Non-pigmented ciliary epithelial cell (primary cell): ENCODE data around the gene PROSER3.

Source experiments
- DNase-seq: peaks from one replicate; pipeline ENCODE4 v3.0.0-alpha.2; 2010; ENCODE audit warnings: low read depth

Gene PROSER3

DNA sequence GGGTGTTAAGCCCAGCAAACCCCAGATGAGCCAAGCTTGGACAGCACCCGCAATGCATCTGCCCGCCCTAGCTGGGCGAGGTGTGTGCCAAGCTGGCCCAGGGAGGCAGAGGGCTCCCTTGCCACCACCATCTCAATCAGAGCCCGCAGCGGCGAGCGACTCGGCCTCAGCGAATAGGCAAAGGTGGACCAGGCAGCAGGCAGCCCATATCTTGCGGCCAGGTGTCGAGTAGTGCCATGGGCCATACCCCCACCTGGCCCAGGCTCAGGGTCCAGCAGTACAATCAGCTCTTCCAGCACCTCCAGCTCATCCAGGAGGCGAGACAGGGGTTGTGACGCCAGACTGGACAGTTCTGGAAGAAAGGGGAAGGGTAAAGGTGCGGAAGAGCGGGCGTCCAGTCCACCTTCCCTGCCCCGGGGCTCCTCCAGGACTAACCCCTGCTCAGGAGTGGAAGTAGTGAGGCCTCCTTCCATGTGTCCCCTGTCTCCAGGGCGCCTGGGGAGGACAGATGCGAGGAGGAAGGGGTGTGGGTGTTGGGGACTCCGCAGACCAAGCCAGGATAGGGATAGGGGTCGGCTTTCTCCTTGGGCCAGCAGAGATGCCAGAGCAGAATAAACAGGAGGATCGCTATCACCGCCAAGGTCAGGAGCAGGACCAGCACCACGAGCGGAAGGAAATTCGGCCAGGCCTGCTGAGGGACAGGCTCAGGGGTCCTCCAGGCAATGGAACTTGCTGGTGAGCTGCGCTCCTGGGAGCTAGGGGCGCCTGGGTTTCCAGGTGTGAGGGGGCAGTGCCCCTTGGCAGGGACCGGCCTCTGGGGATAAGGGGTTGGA lies 18.5 kb upstream of the PROSER3 start:
- DNase-seq = no peak

DNA sequence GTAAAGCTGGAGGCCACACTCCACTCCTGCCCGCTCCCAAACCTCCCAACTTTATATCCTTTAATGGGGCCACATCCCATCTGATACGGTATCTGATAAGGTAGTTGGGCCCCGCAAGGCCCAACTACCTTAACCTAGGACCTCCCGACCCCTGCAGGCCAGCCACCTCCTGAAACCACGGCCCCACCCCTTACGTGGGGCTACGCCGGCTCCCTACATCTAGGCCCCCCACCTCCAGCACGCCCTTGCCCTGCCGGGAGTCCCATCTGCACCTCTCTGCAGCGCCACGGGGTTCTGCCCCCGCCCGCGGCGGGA lies 17.9 kb upstream of the PROSER3 start:
- DNase-seq = no peak

DNA sequence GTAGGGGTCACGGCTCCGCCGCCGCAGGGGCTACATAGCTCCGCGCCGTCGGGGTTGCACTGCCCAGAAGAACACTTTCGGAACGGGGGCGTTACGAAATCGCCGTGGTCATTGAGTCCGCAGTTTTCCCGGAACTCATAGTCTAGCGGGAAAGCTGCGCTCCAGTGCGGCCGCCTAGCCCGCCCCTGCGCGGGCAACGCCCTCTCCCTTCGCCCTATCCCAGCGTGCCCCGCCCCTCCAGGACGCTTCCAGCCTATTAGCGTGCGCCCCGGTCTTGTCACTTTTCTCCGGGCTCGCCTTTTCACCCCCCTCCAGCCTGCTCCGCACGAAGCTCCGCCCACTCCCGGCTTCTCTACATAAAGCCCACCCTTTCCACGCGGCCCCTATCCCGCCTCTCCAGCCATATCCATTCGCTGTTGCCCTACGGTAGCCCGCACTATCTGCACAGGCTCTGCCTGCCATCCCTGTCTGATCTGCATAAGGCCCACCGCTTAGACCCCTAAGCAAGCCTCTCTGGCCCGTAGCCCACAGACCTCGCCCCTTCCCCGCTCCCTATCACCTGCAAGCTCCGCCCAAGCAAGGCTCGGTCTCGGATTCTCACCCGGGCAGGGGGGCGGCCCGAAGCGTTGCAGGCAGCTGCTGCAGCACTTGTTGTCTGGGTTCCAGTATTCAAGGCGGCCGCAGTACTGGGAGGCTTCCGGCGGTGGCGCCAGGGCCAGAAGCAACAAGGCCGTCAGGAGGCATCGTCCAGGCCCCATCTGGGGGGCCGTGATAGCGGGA lies 17.4 kb upstream of the PROSER3 start:
- peak; percentile 79 for DNase-seq

DNA sequence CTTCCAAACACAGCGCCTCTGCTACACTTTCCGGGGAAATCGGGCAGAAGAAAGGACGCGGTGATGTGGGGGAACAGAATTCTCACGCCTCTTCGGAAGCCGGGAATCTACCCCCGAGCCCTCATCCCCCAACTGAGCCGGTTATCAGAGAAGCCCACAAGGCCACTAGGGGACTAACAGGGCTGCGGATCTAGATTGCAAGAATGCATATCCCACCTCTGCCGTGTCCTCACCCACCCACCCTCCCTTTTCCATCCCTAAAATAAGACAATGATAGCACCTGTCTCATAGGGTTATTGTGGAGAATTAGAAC lies 16.8 kb upstream of the PROSER3 start:
- no peak for DNase-seq

DNA sequence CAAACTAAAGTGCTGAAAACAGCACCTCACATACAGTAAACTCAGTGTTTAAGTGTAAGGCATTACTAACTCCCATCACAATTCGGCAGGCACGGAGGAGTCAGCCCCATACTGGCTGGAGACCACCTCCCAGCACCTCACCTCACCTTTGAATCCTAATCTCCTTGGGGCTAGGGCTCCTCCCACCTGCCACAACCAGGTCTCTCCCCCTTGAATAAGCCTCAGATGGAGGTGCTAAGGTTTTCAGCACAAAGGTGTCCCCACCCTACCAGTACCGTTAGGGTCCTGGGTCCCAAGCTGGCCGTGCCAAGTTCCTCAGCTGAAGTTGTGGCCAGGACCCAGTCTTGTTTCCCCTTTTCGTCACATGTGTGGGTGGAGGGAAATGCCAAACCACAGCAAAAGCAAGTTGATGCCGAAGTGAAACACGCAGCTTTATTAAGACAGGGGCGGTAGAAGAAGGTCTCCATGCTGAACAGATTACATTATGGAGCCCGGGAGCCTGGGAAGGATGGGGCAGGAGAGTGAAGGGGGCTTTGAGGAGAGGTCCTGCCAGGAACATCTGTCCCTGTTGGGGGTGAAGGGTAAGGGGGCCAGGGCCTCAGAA lies 15.8 kb upstream of the PROSER3 start, which contains the start of gene IGFLR1:
IGFLR1 (minus strand) TSS at position 332 of the 604 bp plus-strand sequence. CDS start 1,272 bp downstream, outside the sequence.
- no peak for DNase-seq

DNA sequence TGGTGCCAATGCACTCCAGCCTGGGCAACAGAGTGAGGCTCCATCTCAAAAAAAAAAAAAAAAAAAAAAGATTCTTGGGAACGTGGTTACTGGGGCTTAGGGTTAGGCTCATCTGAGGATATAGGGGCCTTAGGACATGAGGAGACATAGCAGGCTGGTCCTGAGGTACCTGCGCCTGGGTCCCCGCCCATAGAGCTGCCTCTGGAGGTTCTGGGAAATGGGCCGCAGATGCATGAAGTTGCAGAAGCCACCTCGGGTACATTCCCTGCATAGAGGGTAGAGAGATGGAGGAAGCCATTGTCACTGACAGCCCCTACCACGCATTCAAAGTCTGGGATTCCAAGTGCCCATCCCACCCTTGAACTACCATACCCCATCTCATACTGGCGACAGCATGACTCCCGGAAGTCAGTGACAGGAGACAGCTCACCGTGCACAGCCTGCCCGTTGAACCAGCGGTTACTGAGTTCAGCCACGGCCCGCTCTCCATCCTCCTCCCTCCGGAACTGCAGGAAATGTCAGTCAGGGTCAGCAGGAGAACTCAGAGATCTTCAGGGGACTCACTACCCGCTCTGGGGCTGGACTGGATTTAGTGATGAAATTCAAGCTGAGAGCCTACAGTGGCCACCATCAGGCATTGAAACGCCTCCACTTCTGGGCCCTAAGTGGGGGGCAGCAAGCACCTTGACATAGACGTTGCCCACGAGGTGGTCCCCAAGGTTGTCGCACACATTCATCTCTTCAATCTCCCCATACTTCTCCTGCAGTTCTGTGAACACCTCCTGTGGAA lies 14.1 kb upstream of the PROSER3 start:
- DNase-seq = no peak

DNA sequence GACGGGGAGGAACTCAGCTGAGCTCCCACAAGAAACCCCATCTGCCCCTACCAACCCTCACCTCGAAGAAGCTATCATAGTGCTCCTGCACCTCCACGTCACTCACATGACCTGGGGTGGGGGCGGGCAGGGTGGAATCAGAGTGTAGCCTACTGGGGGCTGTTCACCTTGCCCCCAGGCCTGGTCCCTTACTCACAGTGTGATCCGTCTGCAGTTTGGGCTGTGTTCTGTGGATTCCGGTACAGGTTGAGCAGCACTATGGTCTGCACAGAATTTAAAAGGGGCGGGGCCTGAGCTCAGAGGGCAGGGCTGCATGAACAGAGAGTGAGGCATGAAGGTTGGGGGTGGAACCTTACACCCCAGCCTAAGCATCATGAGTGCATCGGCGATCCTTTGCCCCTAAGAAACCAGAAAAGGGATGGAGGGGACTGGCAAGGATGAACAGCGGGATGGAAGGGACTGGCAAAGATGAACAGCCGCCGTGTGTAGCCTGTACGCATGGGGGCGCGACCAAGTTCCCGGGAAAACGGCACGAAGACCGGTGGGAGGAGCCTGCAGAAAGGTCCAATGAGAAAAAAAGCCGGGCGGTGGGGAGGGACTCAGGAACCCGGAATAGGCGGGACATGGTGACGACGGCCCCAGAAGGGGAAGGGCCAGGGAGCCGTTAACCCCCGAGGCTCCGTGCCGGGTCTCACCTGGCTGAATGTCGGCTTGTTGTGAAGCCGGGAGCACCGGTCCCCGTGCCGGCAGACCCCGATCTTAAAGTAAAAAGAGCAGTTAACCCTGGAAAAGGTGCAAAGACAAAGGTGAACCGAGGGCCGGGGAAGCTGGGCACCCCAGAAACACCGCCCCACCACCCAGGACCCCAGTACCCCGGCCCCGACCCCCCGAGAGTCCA lies 13.3 kb upstream of the PROSER3 start:
- no peak for DNase-seq

DNA sequence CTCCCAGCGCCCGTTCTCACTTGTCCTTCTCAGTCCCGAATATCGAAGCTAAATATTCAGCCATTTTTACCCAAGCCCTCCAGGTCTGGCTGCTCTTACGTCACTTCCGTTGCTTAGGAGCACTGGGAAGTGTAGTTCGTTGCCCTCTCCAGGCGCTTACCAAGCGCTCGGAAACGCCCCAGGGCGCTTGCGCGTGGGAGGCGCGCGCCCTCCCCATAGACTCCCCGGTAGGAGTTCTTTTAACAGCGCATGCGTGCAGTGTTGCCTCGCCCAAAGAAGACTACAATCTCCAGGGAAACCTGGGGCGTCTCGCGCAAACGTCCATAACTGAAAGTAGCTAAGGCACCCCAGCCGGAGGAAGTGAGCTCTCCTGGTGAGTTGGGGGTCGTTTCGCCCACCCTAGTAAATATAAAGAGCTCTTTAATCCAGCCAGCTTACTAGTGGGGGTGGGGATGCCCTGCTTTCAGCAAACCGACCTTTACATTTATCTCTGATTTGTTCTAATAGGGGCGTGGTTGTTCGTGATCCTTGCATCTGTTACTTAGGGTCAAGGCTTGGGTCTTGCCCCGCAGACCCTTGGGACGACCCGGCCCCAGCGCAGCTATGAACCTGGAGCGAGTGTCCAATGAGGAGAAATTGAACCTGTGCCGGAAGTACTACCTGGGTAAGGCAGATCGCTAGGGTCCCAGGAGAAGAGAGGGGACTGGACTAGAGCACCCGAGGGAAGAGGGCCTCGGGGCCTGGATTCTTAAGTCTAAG lies 12.5 kb upstream of the PROSER3 start, which contains the start of the genes PSENEN and U2AF1L4:
PSENEN (plus strand) TSS at position 324 of the 759 bp plus-strand sequence; CDS start at position 604, 280 bp downstream.
U2AF1L4 (minus strand) TSS at position 91 of the 759 bp plus-strand sequence; CDS start at position 64, 27 bp downstream.
- DNase-seq = peak; percentile 98

DNA sequence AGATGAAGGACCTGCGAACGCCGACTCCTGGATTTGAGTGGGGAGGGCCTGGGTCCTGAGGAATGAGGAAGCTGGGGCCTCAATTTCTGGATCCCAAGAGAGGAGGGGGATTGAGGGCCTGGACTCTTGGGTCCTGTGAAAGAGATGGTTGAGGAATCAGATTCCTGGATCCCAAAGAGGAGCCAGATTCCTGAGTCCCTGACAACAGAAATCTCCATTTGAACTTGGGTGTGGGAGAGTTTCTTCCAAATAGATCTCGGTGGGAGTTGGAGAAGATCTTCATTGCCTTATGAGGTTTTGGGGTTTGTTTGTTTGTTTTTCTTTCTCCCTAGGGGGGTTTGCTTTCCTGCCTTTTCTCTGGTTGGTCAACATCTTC lies 11.9 kb upstream of the PROSER3 start:
- no peak for DNase-seq

DNA sequence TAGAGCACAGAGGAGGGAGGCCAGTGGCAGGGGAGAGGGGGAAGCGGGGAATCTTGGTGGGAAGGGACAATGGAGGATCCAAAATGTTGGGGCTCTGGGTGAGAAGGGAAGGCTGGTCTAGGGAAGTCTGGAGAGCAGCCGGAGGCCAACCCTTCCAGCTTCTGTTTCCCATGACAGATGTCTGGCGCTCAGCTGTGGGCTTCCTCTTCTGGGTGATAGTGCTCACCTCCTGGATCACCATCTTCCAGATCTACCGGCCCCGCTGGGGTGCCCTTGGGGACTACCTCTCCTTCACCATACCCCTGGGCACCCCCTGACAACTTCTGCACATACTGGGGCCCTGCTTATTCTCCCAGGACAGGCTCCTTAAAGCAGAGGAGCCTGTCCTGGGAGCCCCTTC lies 11.4 kb upstream of the PROSER3 start:
- no peak for DNase-seq

DNA sequence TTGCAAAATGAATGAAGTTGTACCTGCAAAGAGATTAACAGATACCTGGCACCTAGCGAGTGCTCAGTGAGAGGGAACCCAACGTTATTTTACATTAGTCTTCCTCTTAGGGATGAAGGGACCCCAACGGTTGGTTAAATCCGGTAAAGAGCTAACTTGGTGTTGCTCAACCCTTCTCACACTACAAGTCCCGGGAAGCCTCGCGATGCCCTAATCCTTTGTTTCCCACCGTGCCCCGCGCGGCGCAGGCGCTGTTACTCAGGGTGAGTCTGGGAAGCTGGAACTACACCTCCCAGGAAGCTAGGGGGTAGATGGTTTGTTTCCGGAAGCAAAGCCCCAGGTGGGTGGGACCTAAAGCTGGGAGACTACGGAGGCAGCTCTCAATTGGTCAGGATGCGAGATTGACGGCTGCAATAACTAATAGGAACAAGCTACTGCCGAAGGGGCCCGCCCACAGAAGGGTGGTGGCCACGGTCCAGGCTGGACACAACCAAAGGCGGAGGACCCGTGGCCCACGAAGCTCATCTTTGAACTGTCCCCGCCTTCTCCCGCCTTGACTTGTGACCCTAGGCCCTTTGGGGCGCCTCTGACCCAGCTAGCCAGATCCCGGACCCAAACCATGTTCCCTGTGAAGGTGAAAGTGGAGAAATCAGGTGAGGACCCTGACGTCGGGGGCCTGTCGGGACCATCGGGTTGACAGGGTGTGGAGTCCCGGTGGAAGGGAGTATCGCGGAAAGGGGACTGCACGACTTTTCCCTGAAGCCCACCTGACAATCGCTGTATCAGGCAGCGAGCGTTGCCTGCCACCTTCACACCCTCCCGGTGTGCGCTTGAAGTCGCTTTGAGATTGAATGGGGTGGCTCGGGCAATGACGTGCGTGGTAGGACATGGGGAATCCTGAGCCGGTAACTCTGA lies 9.6 kb upstream of the PROSER3 start, which contains the start of gene LIN37:
LIN37 (plus strand) TSS at position 471 of the 915 bp plus-strand sequence; CDS start at position 620, 149 bp downstream.
- DNase-seq = peak; percentile 99

DNA sequence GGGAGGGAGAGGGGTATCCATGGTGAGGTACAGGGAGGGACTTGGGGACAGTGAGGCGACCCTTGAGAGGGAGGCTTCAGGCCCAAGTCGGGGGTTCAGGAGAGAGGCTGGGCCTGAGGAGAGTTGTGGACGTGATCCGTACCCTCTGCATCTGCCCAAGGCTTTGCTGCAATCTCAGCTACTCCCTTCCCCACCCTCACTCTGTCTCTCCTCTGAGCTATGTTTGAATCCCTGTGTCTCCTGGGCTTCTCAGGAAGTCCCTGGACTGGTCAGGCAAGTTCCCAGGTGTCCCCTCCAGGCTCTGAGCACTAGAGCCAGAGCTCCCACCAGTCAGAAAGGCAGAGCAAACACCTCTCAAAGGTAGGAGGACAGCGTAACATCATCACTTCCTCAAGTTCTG lies 7.8 kb upstream of the PROSER3 start:
- no peak for DNase-seq

DNA sequence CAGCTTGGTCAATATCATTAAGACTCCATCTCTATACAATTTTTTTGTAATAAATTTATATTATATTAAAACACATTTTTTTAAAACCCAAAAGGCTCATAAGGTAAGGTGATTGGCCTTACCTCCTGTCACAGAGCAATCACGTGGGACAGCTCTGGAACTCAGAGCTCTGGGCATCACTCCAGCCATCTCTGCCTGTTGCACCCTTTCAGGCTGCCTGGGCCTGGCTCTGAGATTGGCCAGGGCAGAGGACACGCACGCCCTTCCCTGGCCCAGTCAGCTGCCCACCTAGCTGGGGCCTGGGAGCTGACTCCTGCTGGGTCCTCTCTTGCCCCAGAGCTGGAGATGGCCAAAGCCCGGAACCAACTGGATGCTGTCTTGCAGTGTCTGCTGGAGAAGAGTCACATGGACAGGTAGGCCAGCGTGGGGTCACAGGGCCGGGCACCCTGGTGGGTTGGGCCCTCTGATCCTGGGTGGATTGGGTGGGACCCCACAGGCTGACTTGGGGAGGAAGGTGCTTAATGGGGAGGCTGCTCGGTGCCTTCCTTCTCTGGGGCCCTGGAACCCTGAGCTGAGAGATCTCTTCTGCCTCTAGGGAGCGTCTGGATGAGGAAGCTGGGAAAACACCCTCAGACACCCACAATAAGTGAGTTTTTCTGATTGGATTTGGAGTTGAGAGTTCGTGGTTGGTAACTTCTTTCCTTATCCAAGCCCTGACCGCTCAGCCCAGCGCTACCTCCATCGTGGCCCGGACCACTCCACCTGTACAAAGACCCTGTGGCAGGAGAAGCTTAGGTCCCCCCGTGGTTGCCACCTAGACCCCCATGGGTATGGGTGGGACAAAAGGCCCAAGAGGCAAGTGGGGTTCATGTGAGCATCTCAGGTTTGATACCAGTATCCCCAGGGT lies 5.9 kb upstream of the PROSER3 start:
- DNase-seq = no peak

DNA sequence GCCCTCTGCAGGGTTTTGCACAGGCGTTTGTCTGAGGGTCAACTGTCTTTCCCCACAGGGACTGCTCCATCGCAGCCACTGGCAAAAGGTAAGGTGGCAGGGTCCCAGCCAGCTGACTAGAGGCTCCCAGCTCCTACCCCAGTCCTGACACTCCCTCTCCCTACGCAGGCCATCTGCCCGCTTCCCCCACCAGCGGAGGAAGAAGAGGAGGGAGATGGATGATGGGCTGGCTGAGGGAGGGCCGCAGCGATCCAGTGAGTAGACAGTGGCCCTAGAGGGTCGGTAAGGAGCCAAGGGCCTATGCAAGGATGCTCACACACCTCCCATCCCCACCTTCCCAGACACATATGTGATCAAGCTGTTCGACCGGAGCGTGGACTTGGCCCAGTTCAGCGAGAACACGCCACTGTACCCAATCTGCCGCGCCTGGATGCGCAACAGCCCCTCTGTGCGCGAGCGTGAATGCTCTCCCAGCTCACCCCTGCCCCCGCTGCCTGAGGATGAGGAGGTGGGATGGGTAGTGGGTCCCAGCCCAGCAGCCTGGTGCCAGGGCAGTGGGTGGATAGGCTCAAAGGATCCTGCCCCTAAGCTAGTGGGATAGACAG lies 5.1 kb upstream of the PROSER3 start:
- no peak for DNase-seq

DNA sequence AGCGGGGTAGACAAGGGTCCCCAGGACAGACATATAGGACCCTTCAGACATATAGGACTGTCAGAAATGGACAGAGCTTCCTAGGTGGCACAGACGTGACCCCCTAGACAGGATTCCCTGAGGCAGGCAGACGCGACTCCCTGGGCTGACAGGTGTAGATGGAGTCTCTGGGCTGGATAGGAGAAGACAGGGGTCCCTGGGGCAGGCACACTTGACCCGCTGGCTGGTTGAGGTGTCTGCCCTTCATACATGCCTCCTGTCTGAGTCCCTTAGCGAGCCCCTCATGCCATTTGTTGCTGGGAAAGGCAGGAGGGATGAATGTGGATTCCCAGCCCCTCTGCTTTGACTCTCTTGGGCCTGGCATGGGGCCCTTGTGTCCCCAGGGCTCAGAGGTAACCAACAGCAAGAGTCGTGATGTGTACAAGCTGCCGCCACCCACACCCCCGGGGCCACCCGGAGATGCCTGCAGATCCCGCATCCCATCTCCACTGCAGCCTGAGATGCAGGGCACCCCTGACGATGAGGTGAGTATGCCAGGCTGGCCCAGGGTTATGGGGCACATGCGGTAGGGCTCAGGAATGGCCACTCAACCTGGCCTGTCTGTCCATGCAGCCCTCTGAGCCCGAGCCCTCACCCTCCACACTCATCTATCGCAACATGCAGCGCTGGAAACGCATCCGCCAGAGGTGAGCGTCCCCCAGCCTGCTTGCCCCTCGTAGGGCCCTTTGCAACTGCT lies 4.2 kb upstream of the PROSER3 start:
- DNase-seq = no peak

DNA sequence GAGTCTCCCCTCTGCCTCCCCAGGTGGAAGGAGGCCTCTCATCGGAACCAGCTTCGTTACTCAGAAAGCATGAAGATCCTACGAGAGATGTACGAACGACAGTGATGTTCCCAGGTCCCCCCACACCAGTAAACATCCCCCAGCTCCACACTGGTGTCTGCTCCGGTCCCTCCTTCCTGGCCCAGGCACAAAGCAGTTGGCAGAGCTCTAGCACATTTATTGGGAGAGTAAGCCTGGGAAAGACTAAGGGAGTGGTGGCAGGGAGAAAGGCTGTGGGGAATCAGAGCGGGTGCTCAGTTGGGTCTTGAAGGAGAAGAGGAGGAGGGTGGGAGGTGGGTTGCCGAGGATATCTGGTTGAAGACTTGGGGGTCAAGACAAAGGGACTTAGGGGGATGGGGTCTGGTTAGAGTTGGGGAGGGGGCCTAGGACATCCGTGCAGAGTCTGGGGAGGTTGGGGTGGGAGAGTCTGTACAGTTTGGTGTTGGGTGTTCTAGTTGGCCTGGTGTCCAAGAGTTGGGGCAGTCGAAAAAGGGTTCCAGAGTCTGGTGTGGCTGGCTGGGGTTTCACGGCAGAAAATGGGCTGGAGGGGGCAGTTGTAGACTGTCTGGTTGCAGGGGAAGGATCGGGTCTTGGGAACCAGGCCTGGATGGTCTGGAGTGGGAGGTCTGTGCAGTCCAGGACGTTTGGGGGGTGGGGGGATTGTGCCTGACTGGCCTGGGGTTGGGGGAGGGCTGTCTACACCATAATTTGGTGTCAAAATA lies 3.4 kb upstream of the PROSER3 start:
- DNase-seq = no peak
